Measurements from ENCODE around the gene CATSPERB. TPM values are rescaled to one million over a fixed set of nuclear protein-coding genes. Genes with fewer than 3 reads are reported as not detected.
"Not testable (repeated sequence)": the region's sequence is repeated elsewhere in the genome, so short reads cannot be mapped to it uniquely, and the experiment has no call there.

CATSPERB gene
- total RNA-seq, 1 donor from 2014 or later: not detected

DNA sequence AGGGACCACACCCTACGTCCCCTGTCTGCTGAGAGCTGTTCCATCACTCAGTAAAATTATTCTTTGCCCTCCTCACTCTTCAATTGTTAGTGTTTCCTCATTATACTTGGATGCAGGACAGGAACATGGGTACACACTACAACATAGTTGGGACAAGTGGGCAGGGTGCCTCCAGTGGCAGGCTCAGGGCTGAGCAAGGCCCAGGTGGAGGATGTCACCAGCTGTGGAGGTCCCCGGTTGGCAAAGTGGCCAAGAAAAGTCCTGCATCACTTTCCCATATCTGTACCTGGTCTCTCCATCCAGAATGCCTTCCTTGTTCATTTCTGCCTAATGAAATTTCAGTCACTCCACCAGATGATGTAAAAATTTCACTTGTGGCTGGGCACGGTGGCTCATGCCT, 149.1 kb downstream of the CATSPERB start:
- no peak for DNase-seq (ENCODE audit: low read depth)

GRCh38 chr14:91580876-91581577, 150.9 kb downstream of the CATSPERB start:
- DNase-seq (ENCODE audit: low read depth): no peak

- DNase-seq (ENCODE audit: low read depth): no peak
Observed at GRCh38 chr14:91577632-91578233, 154.2 kb downstream of the CATSPERB start.

GRCh38 chr14:91575469-91576208, 156.2 kb downstream of the CATSPERB start:
- no peak for DNase-seq (ENCODE audit: low read depth)

- peak; percentile 26 for DNase-seq (ENCODE audit: low read depth)
Observed at GRCh38 chr14:91573894-91574837, 157.7 kb downstream of the CATSPERB start.

- no peak for DNase-seq (ENCODE audit: low read depth)
Observed at GRCh38 chr14:91573528-91573893, 158.4 kb downstream of the CATSPERB start.

DNA sequence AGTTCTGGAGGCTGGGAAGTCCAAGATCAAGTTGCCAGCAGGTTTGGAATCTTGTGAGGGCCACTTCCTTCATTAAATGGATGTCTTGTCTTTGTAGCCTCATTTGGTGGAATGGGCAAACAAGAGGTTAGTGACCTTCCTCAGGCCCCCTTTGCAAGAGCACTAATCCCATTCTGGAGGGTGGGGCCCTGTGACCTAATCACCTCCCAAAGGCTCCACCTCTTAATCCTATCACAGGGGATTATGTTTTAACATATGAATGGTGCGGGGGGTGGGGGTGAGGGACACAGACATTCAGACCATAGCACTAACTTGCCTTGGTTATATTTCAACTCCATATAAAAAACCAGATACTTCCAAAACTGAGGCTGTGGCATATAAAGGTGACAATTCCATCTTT, 161.9 kb downstream of the CATSPERB start:
- no peak for DNase-seq (ENCODE audit: low read depth)

GRCh38 chr14:91569301-91569700, 162.6 kb downstream of the CATSPERB start:
- DNase-seq (ENCODE audit: low read depth): no peak

- no peak for DNase-seq (ENCODE audit: low read depth)
Observed at GRCh38 chr14:91568626-91569025, 163.3 kb downstream of the CATSPERB start.

DNA sequence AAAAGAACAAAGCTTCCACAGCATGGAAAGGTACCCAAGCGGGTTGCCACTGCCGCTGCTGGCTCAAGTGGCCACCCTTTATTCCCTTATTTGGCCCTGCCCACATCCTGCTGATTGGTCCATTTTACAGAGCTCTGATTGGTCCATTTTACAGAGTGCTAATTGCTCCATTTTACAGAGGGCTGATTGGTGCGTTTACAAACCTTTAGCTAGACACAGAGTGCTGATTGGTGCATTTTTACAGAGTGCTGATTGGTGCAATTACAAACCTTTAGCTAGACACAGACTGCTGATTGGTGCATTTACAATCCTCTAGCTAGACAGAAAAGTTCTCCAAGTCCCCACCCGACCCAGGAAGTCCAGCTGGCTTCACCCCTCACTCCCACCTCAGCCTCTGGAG, 164.1 kb downstream of the CATSPERB start:
- not testable (repeated sequence) for DNase-seq (ENCODE audit: low read depth)

- no peak for DNase-seq (ENCODE audit: low read depth)
Observed at GRCh38 chr14:91555531-91555930, 176.4 kb downstream of the CATSPERB start.

GRCh38 chr14:91554535-91555332, 177.2 kb downstream of the CATSPERB start:
- no peak for DNase-seq (ENCODE audit: low read depth)

GRCh38 chr14:91548108-91548507, 183.8 kb downstream of the CATSPERB start:
- no peak for DNase-seq (ENCODE audit: low read depth)

DNA sequence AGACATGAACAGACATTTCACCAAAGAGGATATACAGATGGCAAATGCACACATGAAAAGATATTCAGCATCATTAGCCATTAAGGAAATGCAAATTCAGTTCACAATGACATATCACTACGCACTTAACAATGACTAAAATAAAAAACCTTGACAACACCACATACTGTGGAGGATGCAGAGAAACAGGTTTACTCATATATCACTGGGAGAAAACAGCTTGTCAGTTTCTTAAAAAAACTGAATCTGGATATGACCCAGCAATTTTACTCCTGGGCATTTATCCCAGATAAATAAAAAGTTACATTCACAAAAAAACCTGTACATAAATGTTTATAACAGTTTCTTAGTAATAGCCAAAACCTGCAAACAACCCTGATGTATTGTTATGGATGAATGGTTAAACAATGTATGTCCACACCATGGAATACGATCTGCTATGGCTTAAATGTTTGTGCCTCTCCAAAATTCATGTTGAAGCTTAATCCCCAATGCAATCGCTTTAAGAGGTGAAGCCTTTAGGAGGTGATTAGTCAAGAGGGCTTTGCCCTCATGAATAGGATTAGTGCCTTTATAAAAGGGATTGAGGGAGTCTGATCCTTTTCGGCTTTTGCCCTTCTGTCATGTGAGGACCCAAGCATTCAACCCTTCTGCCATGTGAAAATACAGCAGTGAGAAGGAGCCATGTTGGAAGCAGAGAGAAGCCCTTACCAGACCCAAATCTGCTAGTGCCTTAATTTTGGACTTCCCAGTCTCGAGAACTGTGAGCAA, 185.8 kb downstream of the CATSPERB start:
- DNase-seq (ENCODE audit: low read depth): no peak

GRCh38 chr14:91545204-91545603, 186.7 kb downstream of the CATSPERB start:
- no peak for DNase-seq (ENCODE audit: low read depth)

DNA sequence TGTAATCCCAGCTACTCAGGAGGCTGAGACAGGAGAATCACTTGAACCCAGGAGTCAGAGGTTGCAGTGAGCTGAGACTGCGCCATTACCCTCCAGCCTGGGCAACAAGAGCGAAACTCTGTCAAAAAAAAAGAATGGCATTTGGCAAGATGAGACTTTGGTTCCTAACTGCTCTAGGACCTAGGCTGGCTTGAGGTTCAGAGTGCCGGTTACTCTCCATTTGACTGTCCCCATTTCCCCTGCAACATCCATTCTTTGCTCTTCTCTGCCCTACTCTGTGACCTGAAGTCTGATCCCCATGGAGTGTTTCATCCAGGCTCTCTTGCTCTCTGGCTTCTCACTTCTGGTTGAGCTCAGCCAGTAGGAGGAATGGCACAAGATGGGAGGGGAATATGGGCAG, 195.6 kb downstream of the CATSPERB start:
- DNase-seq (ENCODE audit: low read depth): no peak

- not testable (repeated sequence) for DNase-seq (ENCODE audit: low read depth)
Observed at GRCh38 chr14:91534059-91534458, 197.8 kb downstream of the CATSPERB start.

DNA sequence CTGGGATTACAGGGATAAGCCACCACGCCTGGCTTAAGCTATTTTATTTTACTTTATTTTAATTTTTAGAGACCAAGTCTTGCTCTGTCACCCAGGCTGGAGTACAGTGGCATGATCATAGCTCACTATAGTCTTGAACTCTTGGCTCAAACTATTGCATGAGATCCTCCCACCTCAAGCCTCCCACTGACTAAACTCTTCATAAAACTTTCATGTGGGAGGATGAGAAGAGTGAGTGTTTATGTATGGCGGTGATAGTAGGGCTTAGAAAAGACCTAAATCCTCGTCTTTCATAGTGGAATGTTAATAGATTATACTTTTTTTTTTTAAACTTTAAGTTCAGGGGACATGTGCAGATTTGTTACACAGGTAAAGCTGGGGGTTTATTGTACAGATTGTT, 198.3 kb downstream of the CATSPERB start:
- no peak for DNase-seq (ENCODE audit: low read depth)
